Fibroblast of skin of back (primary cell): ENCODE data around the gene SMIM45.

Source experiments
- DNase-seq: peaks from one replicate; pipeline ENCODE4 v3.0.0-alpha.2; 2013

Gene SMIM45

DNA sequence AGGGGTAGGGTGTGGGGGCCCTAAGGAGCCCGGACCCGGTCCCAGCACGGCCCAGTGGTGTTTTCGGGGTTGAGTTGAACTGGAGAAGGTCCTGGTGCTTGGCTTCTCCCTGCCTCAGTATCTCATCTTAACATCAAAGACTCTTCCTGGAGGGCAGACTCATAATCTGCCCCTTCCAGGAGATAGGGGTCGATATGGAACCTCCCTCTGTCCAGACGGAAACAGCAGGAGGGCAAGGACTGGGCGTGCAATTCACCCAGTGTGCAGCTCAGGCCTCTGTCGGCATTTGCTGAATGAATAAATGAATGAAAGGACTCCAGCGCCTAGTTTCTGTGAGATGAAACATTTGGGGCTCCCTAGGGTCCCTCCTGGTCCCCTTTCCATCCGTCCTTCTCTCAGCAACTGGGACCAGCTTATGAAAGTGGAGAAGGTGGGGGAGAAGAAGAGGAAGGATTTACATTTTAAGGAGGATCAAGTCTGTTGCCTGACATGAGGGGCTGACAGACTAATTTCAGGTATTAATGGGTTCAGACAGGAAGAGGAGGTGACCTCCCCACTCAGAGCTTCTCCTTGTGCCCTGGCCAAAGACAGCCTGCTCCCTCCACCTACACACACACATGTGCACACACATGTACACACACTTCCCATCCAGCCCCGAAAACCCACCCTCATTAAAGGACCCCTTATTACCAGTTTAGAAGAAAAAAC is 36.0 kb upstream of the SMIM45 start:
- DNase-seq = no peak

- no peak for DNase-seq
Measured at GRCh38 chr22:41916745-41917358, 35.1 kb upstream of the SMIM45 start.

DNA sequence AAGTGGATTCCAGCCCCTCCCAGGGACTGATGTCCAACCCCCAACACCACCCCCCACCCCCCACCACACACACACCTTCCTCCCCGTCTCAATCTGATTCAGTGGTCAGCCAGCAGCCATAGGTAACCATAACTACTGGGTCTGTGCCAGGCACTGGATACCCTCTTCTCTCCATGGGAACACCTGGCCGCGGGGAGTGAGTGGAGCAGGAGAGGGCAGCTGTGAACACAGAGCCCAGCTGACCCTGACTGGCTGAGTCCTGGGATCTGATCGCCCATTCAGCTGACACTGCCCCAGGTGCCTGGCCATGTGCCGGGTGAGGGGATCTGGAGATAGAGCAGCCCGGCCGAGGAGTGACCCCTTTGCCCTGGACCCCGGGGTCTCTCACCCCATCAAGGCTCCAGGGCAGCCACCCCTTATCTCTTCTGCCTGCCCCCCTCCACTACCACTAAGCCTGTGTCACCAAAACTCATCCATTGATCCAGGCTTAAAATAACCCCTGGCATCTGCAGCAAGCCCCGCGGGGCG is 34.5 kb upstream of the SMIM45 start:
- no peak for DNase-seq

DNA sequence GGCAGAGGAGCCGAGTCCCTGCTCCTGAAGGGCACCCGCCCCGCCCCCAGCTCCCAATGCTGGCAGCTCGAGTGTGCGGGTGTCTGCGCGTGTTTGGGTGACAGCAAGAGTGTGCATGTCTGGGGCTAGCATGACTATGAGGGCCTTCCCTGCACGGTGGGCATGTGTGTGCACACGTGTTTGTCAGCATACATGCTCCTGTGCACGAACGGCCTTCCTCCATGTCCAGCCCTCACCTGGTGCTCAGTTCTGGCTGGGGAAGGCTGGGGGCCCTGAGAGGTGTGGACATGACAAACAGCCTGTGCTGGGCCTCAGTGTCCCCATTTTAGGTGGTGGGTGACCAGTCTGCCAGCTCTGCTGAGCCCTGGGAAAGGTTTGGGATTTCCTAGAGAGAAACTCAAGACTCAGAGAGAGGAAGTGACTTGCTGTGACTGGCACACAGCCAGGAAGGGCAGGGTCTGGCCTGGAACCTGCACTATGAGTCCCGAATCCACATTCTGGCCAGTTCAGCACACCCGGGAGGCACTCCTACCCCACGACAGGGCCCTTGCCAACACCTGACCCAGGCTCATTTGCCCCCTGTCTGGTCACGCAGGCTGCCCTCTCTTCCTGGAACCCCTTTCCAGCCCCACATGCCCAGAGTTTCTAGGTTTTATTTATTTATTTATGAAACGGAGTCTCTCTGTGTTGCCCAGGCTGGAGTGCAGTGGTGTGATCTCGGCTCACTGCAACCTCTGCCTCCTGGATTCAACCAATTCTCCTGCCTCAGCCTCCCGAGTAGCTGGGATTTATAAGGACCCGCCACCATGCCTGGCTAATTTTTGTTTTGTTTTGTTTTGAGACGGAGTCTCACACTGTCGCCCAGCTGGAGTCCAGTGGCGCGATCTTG is 33.8 kb upstream of the SMIM45 start:
- peak; percentile 72 for DNase-seq

DNA sequence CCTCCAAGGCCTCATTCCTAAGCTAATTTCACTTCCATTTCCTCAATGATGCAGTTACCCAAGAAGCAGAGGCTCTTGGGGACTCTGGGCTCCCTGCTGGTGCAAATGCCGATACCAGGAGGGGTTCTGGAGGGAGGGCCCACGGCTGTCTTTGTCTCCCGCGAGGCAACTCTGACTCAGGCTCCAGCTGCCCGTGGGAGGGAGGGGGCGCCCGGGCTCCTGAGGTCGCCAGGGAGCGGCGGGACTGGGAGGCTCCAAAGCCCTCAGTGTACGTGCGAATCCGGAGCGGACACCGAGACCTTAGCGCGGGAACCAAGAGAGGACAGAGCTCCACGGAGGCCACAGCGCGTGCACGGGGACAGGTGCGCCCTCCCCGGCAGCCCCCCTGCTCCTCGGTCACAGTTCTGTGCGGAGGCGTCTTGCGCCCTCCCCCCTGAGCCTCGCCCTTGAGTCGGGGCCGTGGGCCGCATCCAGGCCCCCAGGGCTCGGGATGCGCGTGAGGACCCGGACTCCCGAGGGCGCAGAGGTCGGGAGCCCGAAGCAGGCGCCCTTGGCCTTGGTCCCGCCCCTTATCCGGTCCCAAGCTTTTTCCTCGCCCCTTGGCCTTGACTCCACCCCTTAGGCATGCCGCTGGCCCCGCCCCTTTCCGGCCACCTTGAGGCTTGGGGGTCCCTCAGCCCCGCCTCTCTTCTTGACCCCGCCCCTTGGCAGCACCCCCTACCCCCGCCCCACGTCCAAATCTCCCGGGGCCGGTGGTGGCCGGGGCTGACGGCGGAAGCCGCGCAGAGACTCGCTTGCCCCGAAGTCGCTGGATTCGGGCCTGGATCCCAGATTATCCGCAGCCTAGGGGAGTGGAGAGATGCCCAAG is 32.4 kb upstream of the SMIM45 start:
- DNase-seq = peak; percentile 48

DNA sequence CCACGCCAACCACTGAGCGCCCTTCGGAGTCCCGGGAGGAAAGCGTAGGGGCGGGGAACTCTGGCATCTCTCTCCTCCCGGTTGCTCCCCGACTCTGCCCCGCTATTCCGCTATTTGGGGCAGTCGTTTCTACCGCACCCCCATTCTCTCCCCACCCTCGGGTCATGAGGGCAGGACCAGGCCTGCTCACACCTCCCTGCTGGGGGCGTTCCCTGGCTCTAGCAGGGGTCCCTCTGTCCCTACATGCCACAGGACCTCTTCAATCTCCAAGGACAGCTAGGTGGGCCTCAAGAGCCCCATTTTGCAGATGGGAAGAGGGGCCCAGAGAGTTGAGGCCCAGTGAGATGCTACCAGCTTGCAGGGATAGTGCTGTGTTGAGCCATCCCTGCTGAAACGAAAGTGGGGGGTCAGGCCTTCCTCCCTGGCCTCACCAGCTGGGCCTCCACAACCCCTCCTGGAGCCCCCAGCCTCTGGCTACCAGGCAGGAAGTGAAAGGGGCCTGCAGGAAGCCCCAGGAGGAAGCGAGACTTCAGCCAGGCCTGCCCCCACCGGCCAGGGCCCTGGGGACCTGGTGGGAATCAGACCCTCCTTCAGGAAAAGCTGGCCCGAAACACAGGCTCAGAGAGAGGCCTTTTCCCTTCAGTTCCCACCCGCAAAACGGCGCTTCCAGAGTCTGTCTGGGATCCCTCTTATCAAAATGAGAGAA is 31.5 kb upstream of the SMIM45 start:
- DNase-seq = no peak

GRCh38 chr22:41922328-41922727 is 29.6 kb upstream of the SMIM45 start:
- no peak for DNase-seq

DNA sequence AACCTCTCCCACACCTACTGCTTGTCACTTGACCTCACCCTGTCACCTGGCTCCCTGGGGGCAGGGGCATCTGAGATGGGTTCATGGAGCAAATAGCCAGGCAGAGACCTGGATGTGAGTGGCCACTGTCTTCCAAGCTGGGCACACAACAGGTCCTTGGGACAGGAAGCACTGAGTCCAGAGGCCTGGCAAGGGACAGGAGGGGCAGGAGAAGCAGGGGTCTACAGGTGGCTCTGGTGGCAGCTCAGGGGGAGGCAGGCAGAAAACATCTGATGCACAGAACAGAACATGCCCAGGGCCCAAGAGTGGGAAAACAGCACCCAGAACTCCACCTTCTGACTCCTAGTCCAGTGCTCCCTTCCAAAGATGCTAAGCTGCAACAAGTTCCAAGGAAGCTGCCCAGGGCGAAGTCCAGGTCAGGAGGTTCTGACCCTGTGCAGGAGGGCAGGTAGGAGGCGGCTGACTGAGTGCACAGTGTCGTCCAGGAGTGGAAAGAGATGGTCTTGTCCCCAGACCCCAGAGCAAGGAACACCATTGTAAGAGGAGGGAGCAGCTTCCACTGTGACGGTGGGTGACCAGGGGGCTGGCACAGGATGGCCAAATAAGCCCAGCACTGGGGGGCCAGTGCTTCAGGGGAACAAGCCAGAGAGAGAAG is 28.9 kb upstream of the SMIM45 start:
- no peak for DNase-seq

DNA sequence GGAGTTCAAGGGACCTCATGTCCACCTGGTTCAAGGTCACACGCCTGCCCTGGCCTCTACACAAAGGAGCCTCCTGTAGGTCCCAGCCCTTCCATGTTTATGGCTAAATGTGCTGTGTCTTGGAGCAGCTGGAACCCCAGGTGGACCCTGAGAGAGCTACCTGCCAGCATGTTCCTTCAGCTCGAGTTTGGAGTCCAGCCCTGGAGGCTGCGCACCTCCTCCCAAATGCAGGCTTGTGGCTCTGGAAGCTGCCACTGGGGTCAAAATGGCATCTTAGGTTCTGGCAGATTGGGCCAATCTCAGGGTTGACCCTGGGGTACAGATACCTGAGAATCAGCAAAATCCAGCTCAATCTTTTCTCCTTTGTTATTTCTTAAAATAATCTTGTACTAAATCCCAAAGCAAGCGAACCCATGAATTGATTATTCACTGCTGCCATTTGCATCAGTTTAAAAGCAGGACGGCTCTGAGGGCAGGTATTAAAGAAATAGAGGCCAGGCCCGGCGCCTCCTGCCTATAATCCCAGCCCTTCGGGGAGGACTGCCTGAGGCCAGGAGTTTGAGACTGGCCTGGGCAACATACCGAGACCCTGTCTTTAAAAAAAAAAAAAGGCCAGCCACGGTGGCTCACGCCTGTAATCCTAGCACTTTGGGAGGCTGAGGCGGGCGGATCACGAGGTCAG is 28.2 kb upstream of the SMIM45 start:
- no peak for DNase-seq

DNA sequence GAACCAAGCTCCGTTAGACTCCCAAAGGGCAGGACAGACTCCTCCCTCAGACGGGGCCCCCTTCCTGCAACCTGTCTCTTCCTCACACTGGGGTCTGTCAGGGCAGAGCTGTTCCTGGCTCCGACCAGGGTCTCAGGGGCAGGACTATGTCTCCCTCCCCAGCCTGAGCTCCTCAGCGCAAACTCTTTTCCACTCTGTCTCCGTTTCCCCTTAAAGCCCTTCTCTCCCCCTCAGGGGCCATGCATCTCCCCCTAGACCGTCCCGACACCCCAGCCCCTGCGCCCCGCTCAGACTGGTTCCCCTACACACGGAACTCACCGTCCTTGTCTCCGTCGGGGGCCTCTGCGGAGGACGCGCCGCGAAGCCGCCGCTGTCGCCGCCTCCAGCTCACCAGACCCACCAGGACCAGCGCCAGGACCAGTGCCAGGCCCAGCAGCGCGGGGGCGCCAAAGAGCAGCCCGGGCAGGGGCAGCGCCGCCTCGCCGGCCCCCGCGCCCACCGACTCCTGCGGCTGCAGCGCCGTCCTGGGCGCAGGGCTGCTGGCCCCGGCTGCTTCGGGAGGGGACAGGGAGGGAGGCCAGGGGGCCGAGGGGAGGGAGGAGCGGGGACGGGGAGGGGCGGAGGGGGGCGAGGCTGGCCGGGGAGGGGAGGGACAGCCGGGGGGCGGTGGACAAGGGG is 26.0 kb upstream of the SMIM45 start:
- peak; percentile 32 for DNase-seq

GRCh38 chr22:41927813-41928212 is 24.1 kb upstream of the SMIM45 start:
- DNase-seq = no peak

DNA sequence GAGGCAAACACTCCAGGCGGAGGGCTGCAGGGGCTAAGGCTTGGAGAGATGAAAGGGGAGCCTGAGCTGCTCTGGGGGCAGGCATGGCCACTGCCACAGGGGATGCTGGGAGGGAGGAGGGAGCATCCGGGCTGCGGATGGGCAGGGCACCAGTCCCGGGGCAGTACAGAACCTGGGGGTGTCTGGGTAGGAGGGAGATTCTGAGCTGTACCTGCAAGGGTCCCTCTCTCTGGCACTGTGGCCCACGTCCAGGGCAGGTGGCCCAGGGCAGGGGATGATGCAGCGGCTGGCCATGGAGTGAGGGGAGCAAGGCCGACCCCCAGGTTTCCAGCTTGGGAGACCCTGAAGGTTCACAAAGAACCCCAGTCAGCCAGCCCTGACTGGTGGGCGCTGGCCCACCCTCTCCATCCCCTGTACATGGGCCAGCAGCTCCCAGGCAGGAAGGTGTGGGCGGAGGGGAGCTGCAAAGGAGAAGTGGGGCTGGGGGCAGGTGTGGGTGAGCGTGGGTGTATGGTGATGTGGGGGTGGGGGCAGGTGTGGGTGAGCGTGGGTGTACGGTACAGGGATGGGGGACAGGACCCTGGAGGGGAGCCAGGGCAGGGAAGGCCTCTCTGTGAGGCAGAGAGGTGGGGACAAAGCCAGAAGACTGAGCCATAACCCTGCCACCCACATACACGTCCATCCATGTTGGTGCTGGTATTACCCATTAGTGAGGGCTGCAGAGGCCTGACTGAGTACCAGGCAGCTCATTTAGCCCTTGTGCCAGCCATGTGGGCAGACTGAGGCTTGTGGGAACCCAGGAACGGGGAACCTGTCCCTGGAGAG is 23.1 kb upstream of the SMIM45 start:
- DNase-seq = no peak

DNA sequence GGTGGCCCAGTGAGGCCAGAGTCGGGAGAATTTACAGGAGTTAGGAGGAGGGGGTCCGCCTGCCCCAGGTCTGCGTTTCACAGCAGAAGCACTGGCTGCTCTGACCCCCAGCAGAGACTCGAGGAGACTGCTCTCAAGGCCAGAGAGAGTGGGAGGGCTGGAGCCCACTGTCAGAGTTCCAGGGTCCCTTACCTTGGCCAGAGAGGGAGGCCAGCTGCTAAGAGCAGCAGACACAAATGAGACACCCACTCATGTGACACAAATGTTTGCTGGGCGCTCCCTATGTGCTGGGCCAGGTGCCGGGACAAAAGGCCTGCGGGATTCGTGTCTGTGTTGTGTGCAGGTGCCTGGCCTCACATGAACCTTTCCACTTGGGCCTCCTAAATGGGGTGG is 22.5 kb upstream of the SMIM45 start:
- no peak for DNase-seq

GRCh38 chr22:41931701-41932269 is 20.2 kb upstream of the SMIM45 start:
- no peak for DNase-seq

- DNase-seq = no peak
Measured at GRCh38 chr22:41932353-41932752, 19.6 kb upstream of the SMIM45 start.

- DNase-seq = no peak
Measured at GRCh38 chr22:41933411-41934177, 18.4 kb upstream of the SMIM45 start.

GRCh38 chr22:41934284-41935014 is 17.5 kb upstream of the SMIM45 start:
- DNase-seq = no peak
